ENCODE measurements around the gene DHDDS. TPM values are rescaled to one million over a fixed set of nuclear protein-coding genes. Genes with fewer than 3 reads are reported as not detected.

DHDDS gene
- total and polyA plus RNA-seq, 2 of the 13 experiments (the other 11 are each of a cell fraction or from before 2014, with no cell fraction given): 18.9 to 28.3 TPM

- TF ChIP-seq AKNA (CRISPR knock-in tag; IDR thresholded peaks at IDR 0.05; ENCODE audit: borderline replicate concordance): peak; percentile 100
- peak; percentile 100 for TF ChIP-seq KDM3A (CRISPR knock-in tag; IDR thresholded peaks at IDR 0.05; ENCODE audit: low read depth)
- TF ChIP-seq ZSCAN12 (CRISPR knock-in tag; IDR thresholded peaks at IDR 0.05): peak; percentile 100
- no peak for TF ChIP-seq ZNF597 (CRISPR knock-in tag; IDR thresholded peaks at IDR 0.05)
- peak; percentile 98 for TF ChIP-seq AFF4 (CRISPR knock-in tag; IDR thresholded peaks at IDR 0.05)
- no peak for TF ChIP-seq SKI (IDR thresholded peaks at IDR 0.05; ENCODE audit: partially characterized antibody)
- peak; percentile 99 for TF ChIP-seq FOXM1 (CRISPR knock-in tag; IDR thresholded peaks at IDR 0.05)
- peak; percentile 100 for TF ChIP-seq STAT5B (CRISPR knock-in tag; IDR thresholded peaks at IDR 0.05)
- TF ChIP-seq ZNF703 (CRISPR knock-in tag; IDR thresholded peaks at IDR 0.05; ENCODE audit: borderline replicate concordance): peak; percentile 100
- peak; percentile 100 for TF ChIP-seq ZSCAN5A (CRISPR knock-in tag; IDR thresholded peaks at IDR 0.05; ENCODE audit: borderline replicate concordance)
- peak; percentile 100; the same call in 1 of the 2 replicates for TF ChIP-seq E2F2 (CRISPR knock-in tag; IDR thresholded peaks at IDR 0.05; ENCODE audit: borderline replicate concordance)
- peak; percentile 100 for TF ChIP-seq ZBTB10 (CRISPR knock-in tag; IDR thresholded peaks at IDR 0.05; ENCODE audit: borderline replicate concordance)
- peak; percentile 100 for TF ChIP-seq ZNF264 (CRISPR knock-in tag; IDR thresholded peaks at IDR 0.05)
Observed at GRCh38 chr1:26408604-26409003, 23.5 kb upstream of the DHDDS start (continued).
